Measurements from ENCODE around the gene PDE4D.

PDE4D gene

GRCh38 chr5:59832577-59833301 lies 60.8 kb downstream of the PDE4D start:
- H3K9me3 ChIP-seq = no peaks in the 10 kb centered on the region
- DNase-seq (ENCODE audit: low spot score in 2 of 2) = no peak
- in situ Hi-C loops (cut with MboI; ENCODE audit: low sequenced_read_pairs) = no loop called here
- H3K4me1 ChIP-seq = no peaks in the 10 kb centered on the region; the same call in 1 of the 2 replicates
- no peaks in the 10 kb centered on the region for H3K36me3 ChIP-seq (replicated peaks)
- H3K27me3 ChIP-seq (ENCODE audit: low read depth) = no peaks in the 10 kb centered on the region
- H3K4me3 ChIP-seq = no peak overlapping the region

DNA sequence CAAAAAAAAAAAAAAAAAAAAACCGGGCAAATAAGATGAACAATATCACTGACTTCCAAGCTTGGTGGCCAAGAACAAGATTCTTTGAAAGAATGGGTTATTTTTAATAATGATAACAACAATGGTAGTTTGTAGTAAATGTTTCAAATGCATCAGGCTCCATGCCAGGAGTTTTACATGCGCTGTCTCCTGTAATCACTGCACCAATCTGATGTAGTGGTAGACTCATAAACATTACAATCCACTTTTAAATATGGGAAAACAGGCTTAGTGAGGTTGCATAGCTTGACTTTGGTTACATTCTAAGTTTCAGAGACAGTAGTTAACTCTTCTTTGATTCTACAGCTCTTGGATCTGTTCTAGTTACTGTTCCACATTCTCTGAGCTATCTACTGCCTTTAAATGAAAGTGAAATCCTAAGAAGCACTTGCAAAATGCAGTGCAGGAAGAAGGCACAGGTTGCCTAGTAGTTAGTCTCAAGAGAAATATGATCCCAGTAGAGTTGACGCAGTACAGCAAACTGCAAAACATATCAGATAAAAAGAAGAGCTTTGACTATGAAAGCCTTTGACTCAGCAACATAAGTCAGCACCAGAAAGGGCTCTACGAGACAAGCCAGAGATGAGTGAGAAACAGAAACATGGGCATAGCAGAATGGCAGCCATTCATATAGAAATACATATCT lies 62.1 kb downstream of the PDE4D start:
- in situ Hi-C loops (cut with MboI; ENCODE audit: low sequenced_read_pairs) = no loop called here
- no peaks in the 10 kb centered on the region; the same call in 1 of the 2 replicates for H3K4me1 ChIP-seq
- no peaks in the 10 kb centered on the region for H3K36me3 ChIP-seq (replicated peaks)
- DNase-seq (ENCODE audit: low spot score in 2 of 2) = no peak
- H3K4me3 ChIP-seq = no peak overlapping the region
- no peaks in the 10 kb centered on the region for H3K9me3 ChIP-seq
- no peaks in the 10 kb centered on the region for H3K27me3 ChIP-seq (ENCODE audit: low read depth)

DNA sequence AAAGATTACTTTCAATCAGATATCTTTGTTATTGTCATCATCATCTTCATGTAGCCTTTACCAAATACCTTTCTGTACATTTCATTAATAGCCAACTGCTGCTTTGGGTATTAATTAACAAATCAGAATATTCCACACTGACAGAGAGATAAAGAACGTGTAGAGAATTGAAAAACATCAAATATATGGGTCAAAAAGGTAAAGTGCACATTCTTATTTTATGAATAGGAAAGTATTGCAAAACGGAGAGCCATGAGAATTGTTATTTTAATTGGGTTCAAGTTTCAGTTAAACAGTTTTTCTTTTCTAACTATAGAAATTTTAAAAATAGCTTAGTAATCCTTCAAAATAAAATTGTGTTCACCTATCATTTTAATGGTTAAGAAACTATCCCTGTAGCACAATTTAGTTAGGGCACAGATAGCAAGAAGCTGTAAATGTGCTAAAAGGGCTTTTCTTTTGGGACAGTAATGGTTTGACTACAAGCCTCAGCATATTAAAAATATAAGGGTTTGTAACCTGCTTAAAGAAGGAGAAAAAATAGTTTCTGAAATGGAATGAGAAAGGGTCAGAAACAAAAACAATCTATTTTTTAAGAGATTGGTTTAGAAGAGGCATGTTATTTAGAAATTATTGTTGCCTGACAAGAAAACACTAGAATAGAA lies 62.9 kb downstream of the PDE4D start:
- H3K4me3 ChIP-seq = no peak overlapping the region
- in situ Hi-C loops (cut with MboI; ENCODE audit: low sequenced_read_pairs) = no loop called here
- H3K27me3 ChIP-seq (ENCODE audit: low read depth) = no peaks in the 10 kb centered on the region
- H3K4me1 ChIP-seq = no peaks in the 10 kb centered on the region; the same call in 1 of the 2 replicates
- no peaks in the 10 kb centered on the region for H3K9me3 ChIP-seq
- no peak for DNase-seq (ENCODE audit: low spot score in 2 of 2)
- H3K36me3 ChIP-seq (replicated peaks) = no peaks in the 10 kb centered on the region

- Histone ChIP-seq H3K36me3 (replicated peaks) (no peaks in the 10 kb centered on the region), H3K4me3 (no peak overlapping the region), H3K27me3 (ENCODE audit: low read depth) (no peaks in the 10 kb centered on the region), H3K4me1 (no peaks in the 10 kb centered on the region; the same call in 1 of the 2 replicates), H3K9me3 (no peaks in the 10 kb centered on the region)
- DNase-seq (ENCODE audit: low spot score in 2 of 2) = no peak
- in situ Hi-C loops (cut with MboI; ENCODE audit: low sequenced_read_pairs) = no loop called here
These were observed 63.6 kb downstream of the PDE4D start for GRCh38 chr5:59829922-59830321.

DNA sequence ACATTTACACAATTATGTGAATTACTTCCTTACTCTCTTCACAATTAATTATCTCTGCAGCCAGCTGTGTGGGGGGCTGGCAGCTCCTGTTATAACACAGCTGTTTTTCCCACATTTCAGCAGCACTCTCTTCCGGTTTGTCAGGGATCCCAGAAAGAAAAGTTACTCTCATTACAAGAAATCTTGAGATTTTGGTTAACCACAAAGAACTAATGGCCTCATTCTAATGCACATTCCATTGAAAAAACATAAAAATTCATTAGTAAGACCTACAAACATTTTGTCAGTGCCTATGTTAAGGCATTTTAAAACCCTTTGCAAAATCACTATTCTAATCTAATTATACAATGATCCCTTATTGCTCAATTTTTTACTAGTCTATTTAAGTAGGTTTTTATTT lies 64.1 kb downstream of the PDE4D start:
- Histone ChIP-seq H3K9me3 (no peaks in the 10 kb centered on the region), H3K27me3 (ENCODE audit: low read depth) (no peaks in the 10 kb centered on the region), H3K4me3 (no peak overlapping the region), H3K4me1 (no peaks in the 10 kb centered on the region; the same call in 1 of the 2 replicates), H3K36me3 (replicated peaks) (no peaks in the 10 kb centered on the region)
- no peak for DNase-seq (ENCODE audit: low spot score in 2 of 2)
- in situ Hi-C loops (cut with MboI; ENCODE audit: low sequenced_read_pairs) = no loop called here

DNA sequence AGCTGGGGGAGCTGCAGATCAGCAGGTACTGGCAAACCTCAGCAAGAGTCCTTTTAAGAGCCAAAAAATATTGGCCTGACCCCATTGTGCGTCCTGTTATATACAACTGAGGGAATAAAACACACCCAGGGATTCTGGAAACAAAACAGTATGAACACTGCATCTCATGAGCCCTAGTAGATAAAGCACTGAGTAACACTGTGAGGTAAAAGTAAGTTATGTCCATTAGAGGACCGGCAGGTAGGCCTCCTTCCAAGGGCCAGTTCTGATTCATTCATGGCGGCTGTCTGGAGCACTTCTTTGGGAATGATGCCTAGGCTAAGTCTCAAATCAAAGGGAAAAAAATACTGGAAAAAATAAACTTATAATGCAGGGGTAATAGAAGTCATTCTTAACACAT lies 64.9 kb downstream of the PDE4D start:
- no peak overlapping the region for H3K4me3 ChIP-seq
- no peaks in the 10 kb centered on the region for H3K27me3 ChIP-seq (ENCODE audit: low read depth)
- H3K36me3 ChIP-seq (replicated peaks) = no peaks in the 10 kb centered on the region
- H3K9me3 ChIP-seq = no peaks in the 10 kb centered on the region
- DNase-seq (ENCODE audit: low spot score in 2 of 2) = no peak
- in situ Hi-C loops (cut with MboI; ENCODE audit: low sequenced_read_pairs) = no loop called here
- no peaks in the 10 kb centered on the region; the same call in 1 of the 2 replicates for H3K4me1 ChIP-seq

- in situ Hi-C loops (cut with MboI; ENCODE audit: low sequenced_read_pairs) = no loop called here
- Histone ChIP-seq H3K9me3 (no peaks in the 10 kb centered on the region), H3K36me3 (replicated peaks) (no peaks in the 10 kb centered on the region), H3K27me3 (ENCODE audit: low read depth) (no peaks in the 10 kb centered on the region), H3K4me3 (no peak overlapping the region), H3K4me1 (no peaks in the 10 kb centered on the region; the same call in 1 of the 2 replicates)
- no peak for DNase-seq (ENCODE audit: low spot score in 2 of 2)
These were observed 66.5 kb downstream of the PDE4D start for GRCh38 chr5:59826996-59827395.

- Histone ChIP-seq H3K4me3 (no peak overlapping the region), H3K4me1 (no peaks in the 10 kb centered on the region), H3K36me3 (replicated peaks) (no peaks in the 10 kb centered on the region), H3K27me3 (ENCODE audit: low read depth) (peaks cover 2% of the 10 kb centered on the region; the same call in 1 of the 2 replicates), H3K9me3 (no peaks in the 10 kb centered on the region)
- DNase-seq (ENCODE audit: low spot score in 2 of 2) = no peak
- in situ Hi-C loops (cut with MboI; ENCODE audit: low sequenced_read_pairs) = loop anchor here (25.0 kb wide), 3 partner anchors 464 to 839 kb away; no protein-coding TSS in a partner anchor
These were observed 70.1 kb downstream of the PDE4D start for GRCh38 chr5:59823420-59823819.

DNA sequence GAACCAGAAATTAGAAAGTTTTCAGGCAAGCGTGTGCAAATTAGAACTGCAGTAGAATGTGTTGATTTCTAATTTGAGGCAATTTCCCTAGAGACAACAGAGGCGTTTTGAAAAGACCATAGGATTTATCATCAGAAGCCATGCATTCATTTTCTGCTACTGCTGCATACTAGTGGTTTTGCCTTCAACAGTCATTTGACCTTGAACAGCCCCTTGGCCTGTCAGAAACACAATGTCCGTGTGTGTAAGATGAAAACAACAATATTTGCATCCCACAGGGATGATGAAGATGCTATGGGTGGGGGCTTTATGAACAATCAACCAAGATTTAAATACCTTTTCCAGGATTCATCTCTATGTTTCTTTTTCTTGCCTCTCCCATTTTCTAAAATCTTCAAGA lies 73.7 kb downstream of the PDE4D start:
- in situ Hi-C loops (cut with MboI; ENCODE audit: low sequenced_read_pairs) = loop anchor here (25.0 kb wide), 3 partner anchors 467 to 842 kb away; no protein-coding TSS in a partner anchor
- peaks cover 2% of the 10 kb centered on the region; the same call in 1 of the 2 replicates for H3K27me3 ChIP-seq (ENCODE audit: low read depth)
- no peaks in the 10 kb centered on the region for H3K9me3 ChIP-seq
- H3K36me3 ChIP-seq (replicated peaks) = no peaks in the 10 kb centered on the region
- no peak for DNase-seq (ENCODE audit: low spot score in 2 of 2)
- H3K4me1 ChIP-seq = no peaks in the 10 kb centered on the region
- no peak overlapping the region for H3K4me3 ChIP-seq

DNA sequence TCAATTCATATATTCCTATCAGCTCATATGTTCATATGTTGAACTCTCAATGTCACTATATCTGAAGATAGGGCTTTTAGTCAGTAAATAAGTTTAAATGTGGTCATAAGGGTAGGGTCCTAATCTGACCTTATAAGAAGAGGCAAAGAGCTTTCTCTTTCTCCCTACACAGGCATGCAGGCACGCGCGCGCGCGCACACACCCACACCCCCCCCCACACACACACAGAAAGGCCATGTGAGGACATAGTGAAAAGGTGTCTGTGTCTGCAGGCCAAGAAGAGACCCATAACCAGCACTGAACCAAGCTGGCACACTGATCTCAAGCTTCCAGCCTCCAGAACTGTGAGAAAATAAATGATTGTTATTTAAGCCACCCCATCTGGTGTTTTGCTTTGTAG lies 76.0 kb downstream of the PDE4D start:
- H3K36me3 ChIP-seq (replicated peaks) = no peaks in the 10 kb centered on the region
- H3K27me3 ChIP-seq (ENCODE audit: low read depth) = peaks cover 2% of the 10 kb centered on the region; the same call in 1 of the 2 replicates
- no peak overlapping the region for H3K4me3 ChIP-seq
- in situ Hi-C loops (cut with MboI; ENCODE audit: low sequenced_read_pairs) = loop anchor here (25.0 kb wide), 3 partner anchors 470 to 845 kb away; no protein-coding TSS in a partner anchor
- no peaks in the 10 kb centered on the region for H3K4me1 ChIP-seq
- H3K9me3 ChIP-seq = no peaks in the 10 kb centered on the region
- no peak for DNase-seq (ENCODE audit: low spot score in 2 of 2)

DNA sequence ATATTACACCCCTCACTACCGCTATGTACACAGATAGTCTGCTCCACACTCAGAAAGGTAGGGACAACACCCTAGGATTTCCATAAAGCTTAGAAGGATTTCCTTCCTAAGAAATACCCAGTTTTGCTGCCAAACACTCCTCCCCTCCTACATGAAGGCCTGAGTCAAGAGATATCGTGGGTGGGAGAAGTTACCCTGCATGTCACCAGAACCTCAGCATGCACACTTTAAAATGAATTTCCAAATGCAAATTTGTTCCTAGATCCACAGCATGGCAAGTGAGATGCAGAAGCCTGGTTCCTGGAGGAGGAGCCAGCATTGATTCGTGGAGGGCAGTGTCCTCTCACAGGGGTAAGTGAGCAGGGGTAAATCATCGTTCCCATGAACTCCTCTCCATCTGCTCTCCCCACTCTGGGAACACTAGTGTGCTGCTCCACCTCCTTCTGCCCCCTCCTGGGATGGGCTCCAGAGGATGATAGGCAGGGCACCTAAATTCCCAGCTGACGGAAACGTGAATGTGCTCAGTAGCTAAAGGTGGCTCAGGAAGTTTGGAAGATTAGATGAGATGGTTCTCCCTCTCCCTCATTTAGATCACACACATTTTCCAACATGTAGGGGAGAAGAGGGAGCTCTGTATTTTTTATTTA lies 76.7 kb downstream of the PDE4D start:
- peaks cover 2% of the 10 kb centered on the region; the same call in 1 of the 2 replicates for H3K27me3 ChIP-seq (ENCODE audit: low read depth)
- no peak for DNase-seq (ENCODE audit: low spot score in 2 of 2)
- H3K4me3 ChIP-seq = no peak overlapping the region
- no peaks in the 10 kb centered on the region for H3K4me1 ChIP-seq
- H3K36me3 ChIP-seq (replicated peaks) = no peaks in the 10 kb centered on the region
- in situ Hi-C loops (cut with MboI; ENCODE audit: low sequenced_read_pairs) = loop anchor here (25.0 kb wide), 3 partner anchors 471 to 846 kb away; no protein-coding TSS in a partner anchor
- H3K9me3 ChIP-seq = no peaks in the 10 kb centered on the region

DNA sequence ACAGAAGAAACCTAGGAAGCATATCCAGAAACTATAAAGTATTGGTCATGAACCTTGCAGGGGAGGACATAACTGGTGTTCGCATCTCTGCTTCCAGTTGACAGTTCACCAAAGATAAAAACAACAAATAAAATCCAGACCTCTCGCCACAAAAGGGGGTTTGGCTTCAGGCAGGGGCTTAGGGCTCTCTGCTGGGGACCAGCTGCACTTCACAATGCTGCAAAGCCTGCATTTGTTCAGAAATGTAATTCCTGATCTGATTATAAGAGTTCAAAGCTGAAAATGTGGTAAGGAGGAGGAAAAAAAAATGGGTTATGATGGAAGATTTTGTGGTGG lies 79.0 kb downstream of the PDE4D start:
- H3K4me1 ChIP-seq = no peaks in the 10 kb centered on the region

DNA sequence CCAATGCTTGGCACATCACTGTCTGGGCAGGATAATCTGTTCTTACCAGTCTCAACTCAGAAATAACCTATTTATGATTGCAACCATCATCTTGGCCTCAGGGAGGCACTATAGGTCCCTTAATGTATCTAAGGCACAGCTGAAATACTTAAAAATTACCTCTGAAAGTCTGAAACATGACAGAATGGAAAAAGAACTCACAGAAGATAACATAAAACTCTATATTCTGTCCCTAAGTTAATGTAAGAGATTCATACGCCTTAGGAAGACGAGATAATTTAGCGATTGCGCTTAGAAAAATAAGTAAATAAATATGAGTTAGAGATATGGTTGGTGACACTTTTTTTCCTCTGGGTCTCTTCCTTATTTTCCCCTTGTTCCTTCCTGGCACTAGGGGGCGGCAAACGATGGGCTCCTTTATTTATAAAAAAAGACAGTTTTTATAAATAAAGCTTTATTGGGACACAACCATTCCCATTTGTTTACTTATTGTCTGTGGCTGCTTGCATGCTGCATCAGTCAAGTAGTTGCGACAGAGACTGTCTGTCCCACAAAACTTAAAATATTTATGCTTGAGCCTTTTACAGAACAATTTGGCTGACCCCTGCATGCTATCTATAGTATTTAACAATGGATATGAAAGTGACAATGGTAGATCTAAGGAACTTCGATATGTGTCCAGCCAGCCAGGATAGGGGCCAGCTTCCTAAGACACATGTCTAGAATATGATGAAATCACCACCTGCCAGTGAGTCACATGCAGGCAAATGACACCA lies 79.6 kb downstream of the PDE4D start:
- DNase-seq (ENCODE audit: low spot score in 2 of 2) = peak; percentile 49 to 59
- H3K27me3 ChIP-seq (ENCODE audit: low read depth) = no peaks in the 10 kb centered on the region
- no peaks in the 10 kb centered on the region for H3K9me3 ChIP-seq
- H3K36me3 ChIP-seq (replicated peaks) = no peaks in the 10 kb centered on the region
- no peak overlapping the region for H3K4me3 ChIP-seq
- in situ Hi-C loops (cut with MboI; ENCODE audit: low sequenced_read_pairs) = loop anchor here (25.0 kb wide), 3 partner anchors 473 to 848 kb away; no protein-coding TSS in a partner anchor
- H3K4me1 ChIP-seq = no peaks in the 10 kb centered on the region

More for the DNA sequence above, 79.0 kb downstream of the PDE4D start:
- no peak for DNase-seq (ENCODE audit: low spot score in 2 of 2)
- H3K36me3 ChIP-seq (replicated peaks) = no peaks in the 10 kb centered on the region
- H3K27me3 ChIP-seq (ENCODE audit: low read depth) = no peaks in the 10 kb centered on the region
- no peaks in the 10 kb centered on the region for H3K9me3 ChIP-seq
- no peak overlapping the region for H3K4me3 ChIP-seq
- in situ Hi-C loops (cut with MboI; ENCODE audit: low sequenced_read_pairs) = loop anchor here (25.0 kb wide), 3 partner anchors 473 to 848 kb away; no protein-coding TSS in a partner anchor

All from HAP-1 (cell line).